Hippocampal formation (tissue), 2 donors: Measurements from ENCODE around the gene OVCH2.
A peak's percentile ranks its signal among the peaks of the same experiment; 100 is the strongest.
"Not testable (repeated sequence)": the region's sequence is repeated elsewhere in the genome, so short reads cannot be mapped to it uniquely, and the experiment has no call there.

ENCODE experiments used
- DNase-seq, 2 donors: peaks; one replicate each; lab custom pipeline; 2025; lab: John Stamatoyannopoulos, UW

OVCH2 gene

GRCh38 chr11:7671347-7672215 lies 34.7 kb downstream of the OVCH2 start:
- no peak for DNase-seq

- DNase-seq: no peak
These were observed 35.6 kb downstream of the OVCH2 start for GRCh38 chr11:7670641-7671040.

- peak; percentile 34 to 49 for DNase-seq
These were observed 37.4 kb downstream of the OVCH2 start for GRCh38 chr11:7668911-7669310.

- DNase-seq: peak in 1 of 2 donors; percentile 31
These were observed 37.8 kb downstream of the OVCH2 start for GRCh38 chr11:7668464-7668863.

GRCh38 chr11:7667460-7667859 lies 38.8 kb downstream of the OVCH2 start:
- peak; percentile 21 to 35 for DNase-seq

- no peak for DNase-seq
These were observed 39.9 kb downstream of the OVCH2 start for GRCh38 chr11:7666292-7666866.

- peak; percentile 41 to 62 for DNase-seq
These were observed 40.6 kb downstream of the OVCH2 start for GRCh38 chr11:7665473-7666291.

GRCh38 chr11:7664867-7665266 lies 41.4 kb downstream of the OVCH2 start:
- no peak for DNase-seq

GRCh38 chr11:7663531-7663930 lies 42.7 kb downstream of the OVCH2 start:
- not testable (repeated sequence) for DNase-seq

GRCh38 chr11:7657306-7658025 lies 48.8 kb downstream of the OVCH2 start:
- peak; percentile 71 to 83 for DNase-seq

GRCh38 chr11:7656704-7657103 lies 49.6 kb downstream of the OVCH2 start:
- no peak for DNase-seq

- DNase-seq: no peak
These were observed 50.7 kb downstream of the OVCH2 start for GRCh38 chr11:7655253-7656217.

- no peak for DNase-seq
These were observed 52.0 kb downstream of the OVCH2 start for GRCh38 chr11:7654195-7654705.

GRCh38 chr11:7651700-7652099 lies 54.6 kb downstream of the OVCH2 start:
- DNase-seq: peak; percentile 68 to 88

- peak in 1 of 2 donors; percentile 51 for DNase-seq
These were observed 55.1 kb downstream of the OVCH2 start for GRCh38 chr11:7651140-7651551.

GRCh38 chr11:7648264-7648663 lies 58.0 kb downstream of the OVCH2 start:
- no peak for DNase-seq

- no peak for DNase-seq
These were observed 59.4 kb downstream of the OVCH2 start for GRCh38 chr11:7646866-7647265.

- DNase-seq: no peak
These were observed 61.1 kb downstream of the OVCH2 start for GRCh38 chr11:7645206-7645605.

GRCh38 chr11:7643314-7643713 lies 63.0 kb downstream of the OVCH2 start:
- no peak for DNase-seq

GRCh38 chr11:7642747-7643146 lies 63.5 kb downstream of the OVCH2 start:
- no peak for DNase-seq
